ENCODE results near the gene PIK3R2.
A peak's percentile ranks its signal among the peaks of the same experiment; 100 is the strongest.
"Not testable (repeated sequence)": the region's sequence is repeated elsewhere in the genome, so short reads cannot be mapped to it uniquely, and the experiment has no call there.

PIK3R2 gene

GRCh38 chr19:18205200-18205892, 52.4 kb downstream of the PIK3R2 start:
- peak; percentile 61 for DNase-seq

- no peak for DNase-seq
These were observed 53.1 kb downstream of the PIK3R2 start for GRCh38 chr19:18206018-18206417.

DNA sequence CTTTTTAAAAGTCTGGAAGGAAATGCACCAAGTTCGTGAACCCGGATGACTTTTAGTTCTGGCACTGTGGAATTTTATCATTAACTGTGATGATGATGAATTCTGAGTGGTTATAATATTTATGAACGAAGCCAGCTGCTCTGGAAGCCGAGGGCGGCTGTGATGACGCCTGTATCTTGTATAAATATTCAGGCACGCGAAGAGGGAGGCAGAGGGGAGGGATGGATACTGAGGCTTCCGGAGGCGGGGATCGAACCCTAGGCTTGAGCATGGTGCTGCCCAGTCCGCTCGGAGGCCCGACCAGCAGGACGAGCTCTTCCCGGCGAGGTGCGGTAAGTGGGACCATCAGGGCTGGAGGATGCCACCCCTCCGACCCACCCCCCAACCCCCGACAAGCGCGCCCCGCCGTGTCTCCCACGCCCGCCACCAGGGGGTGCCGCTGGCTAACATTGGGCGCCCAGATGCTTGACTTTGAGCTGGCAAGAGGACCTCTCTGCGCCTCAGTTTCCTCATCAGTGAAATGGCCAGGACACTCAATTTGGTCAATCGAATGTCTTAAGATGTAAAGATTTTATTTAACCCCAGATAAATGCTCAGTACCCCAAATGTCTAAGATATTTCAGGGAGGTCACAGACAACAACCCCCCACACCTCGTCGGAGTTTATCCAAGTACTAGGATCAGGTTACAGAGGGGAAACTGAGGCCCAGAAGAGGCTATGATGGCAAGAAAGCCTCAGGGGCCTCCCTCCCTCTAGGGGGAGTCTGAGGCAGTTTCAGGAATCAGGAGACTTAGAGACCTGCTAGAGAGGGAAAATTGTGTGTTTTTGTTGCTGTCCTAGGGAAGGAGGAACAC, 55.4 kb downstream of the PIK3R2 start:
- peak; percentile 68 for DNase-seq

DNA sequence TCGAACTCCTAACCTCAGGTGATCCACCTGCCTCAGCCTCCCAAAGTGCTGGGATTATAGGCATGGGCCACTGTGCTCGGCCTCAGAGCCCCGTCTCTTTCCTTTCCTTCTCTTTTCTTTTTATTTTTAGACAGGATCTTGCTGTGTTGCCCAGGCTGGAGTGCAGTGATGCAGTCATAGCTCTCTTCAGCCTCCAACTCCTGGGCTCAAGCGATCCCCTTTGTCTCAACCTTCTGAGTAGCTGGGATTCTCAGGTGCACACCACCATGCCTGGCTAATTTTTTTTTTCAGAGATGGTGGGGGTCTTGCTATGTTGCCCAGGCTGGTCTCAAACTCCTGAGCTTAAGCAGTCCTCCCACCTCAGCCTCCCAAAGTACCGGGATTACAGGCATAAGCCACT, 56.9 kb downstream of the PIK3R2 start:
- not testable (repeated sequence) for DNase-seq

GRCh38 chr19:18211683-18212082, 58.7 kb downstream of the PIK3R2 start:
- DNase-seq, result no peak

GRCh38 chr19:18214779-18215433, 61.9 kb downstream of the PIK3R2 start:
- no peak for DNase-seq

- no peak for DNase-seq
These were observed 63.8 kb downstream of the PIK3R2 start for GRCh38 chr19:18216789-18217188.

- no peak for DNase-seq
These were observed 65.2 kb downstream of the PIK3R2 start for GRCh38 chr19:18218159-18218558.

DNA sequence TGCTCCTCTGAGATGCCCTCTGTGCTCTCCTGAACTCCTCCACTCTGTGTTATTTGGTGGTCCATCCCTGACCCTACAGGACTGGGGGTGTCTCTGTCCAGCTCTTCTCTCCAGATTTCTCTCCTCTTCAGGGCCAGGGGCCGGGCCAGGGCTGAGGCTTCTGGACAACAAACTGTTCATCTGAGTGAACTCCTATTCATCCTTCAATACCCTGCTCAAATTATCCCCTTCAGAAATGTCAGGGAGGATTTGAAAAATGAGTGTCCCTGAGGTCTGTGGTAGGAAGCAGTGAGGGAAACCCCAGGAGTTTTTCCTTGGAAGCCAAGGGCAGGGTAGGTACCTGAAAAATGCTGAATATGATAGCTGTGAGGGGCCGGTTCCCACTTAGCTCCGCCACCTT, 65.6 kb downstream of the PIK3R2 start:
- DNase-seq, result no peak
